Measurements from ENCODE around the gene DEPP1.

DNA sequence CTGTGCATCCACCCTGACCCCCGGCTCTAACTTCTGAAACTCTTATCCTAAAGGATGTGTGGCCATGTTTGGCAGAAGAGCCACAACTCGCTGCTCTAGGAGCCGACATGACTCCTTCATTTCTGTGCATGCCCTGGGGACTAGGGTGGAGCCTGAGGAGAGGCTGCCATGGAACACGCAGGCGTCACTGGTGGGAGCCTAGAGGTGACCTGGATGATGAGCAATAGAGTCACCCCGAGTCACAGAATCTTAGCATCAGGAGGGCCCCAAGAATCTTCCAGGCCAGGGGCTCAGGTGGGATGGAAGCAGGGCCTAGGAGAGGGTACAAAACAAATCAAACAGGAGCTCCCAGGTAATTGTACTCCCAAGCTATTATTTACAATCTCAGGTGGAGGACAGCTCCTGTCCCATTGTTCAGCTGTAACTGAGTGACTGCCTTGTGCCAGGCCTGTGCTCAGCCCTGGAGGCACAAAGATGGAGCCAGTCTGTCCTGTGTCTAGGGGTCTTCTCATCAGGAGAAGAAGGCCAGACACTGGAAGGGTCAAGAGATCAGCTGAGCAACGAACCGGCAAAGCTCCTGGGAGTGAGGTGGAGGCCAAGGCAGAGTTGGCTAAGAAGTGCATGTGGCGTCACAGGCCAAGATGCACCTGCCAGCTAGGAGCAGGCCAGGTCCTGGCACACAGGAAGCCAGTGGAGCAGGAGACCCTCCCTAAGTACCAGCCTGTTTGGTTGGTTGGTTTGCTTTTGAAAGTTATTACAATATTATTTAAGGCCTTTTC is 16.3 kb upstream of the DEPP1 start:
- TF ChIP-seq EZH2 (IDR thresholded peaks at IDR 0.05; ENCODE audit: borderline replicate concordance, insufficient read depth, low read depth, low read length, poor library complexity, severe bottlenecking) = no peak
- TF ChIP-seq, protein P1, sequence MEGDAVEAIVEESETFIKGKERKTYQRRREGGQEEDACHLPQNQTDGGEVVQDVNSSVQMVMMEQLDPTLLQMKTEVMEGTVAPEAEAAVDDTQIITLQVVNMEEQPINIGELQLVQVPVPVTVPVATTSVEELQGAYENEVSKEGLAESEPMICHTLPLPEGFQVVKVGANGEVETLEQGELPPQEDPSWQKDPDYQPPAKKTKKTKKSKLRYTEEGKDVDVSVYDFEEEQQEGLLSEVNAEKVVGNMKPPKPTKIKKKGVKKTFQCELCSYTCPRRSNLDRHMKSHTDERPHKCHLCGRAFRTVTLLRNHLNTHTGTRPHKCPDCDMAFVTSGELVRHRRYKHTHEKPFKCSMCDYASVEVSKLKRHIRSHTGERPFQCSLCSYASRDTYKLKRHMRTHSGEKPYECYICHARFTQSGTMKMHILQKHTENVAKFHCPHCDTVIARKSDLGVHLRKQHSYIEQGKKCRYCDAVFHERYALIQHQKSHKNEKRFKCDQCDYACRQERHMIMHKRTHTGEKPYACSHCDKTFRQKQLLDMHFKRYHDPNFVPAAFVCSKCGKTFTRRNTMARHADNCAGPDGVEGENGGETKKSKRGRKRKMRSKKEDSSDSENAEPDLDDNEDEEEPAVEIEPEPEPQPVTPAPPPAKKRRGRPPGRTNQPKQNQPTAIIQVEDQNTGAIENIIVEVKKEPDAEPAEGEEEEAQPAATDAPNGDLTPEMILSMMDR (IDR thresholded peaks at IDR 0.05) = no peak
